Thoracic aorta (tissue), 2 donors: Measurements from ENCODE around the gene DGKD. TPM values are rescaled to one million over a fixed set of nuclear protein-coding genes. Genes with fewer than 3 reads are reported as not detected.

Experiments used
- ATAC-seq: fragments of 150-250 bp; one replicate; pipeline ENCODE4 v1.8.0; 2017; ENCODE audit warnings: low read depth; ENCODE audit not compliant: insufficient number of reproducible peaks, low FRiP score
- DNase-seq: peaks from one replicate; pipeline ENCODE4 v3.0.0-alpha.2; 2020; ENCODE audit warnings: low spot score
- H3K27ac ChIP-seq, 2 donors: fragments of 200-600 bp; sonication (generic); 1 replicate in 1 of 2; 2 replicates in 1 of 2; pipeline ENCODE4 v1.5.1; 2016; ENCODE audit warnings: mild to moderate bottlenecking in 2 of 2, moderate library complexity in 2 of 2
- H3K27me3 ChIP-seq: fragments of 200-600 bp; sonication (generic); replicated peaks from 2 replicates; pipeline ENCODE4 v1.6.0; 2016; ENCODE audit warnings: mild to moderate bottlenecking; ENCODE audit not compliant: insufficient read depth
- H3K36me3 ChIP-seq: fragments of 200-600 bp; sonication (generic); one replicate; pipeline ENCODE4 v1.5.1; 2016
- H3K4me1 ChIP-seq, 2 donors: fragments of 200-600 bp; sonication (generic); 1 replicate in 1 of 2; 2 replicates in 1 of 2; pipeline versions ENCODE4 v1.5.1 to v1.6.0; 2016; ENCODE audit warnings: low read depth in 2 of 2, mild to moderate bottlenecking in 1 of 2; ENCODE audit not compliant: control insufficient read depth in 1 of 2
- H3K4me3 ChIP-seq: fragments of 200-600 bp; sonication (generic); 2 replicates; pipeline ENCODE4 v1.5.1; 2016; ENCODE audit warnings: mild to moderate bottlenecking
- H3K9me3 ChIP-seq: fragments of 200-600 bp; sonication (generic); 2 replicates; pipeline ENCODE4 v1.5.1; 2016
- CTCF ChIP-seq: fragments of 200-600 bp; sonication (generic); IDR thresholded peaks from one replicate; pipeline ENCODE4 v1.5.1; 2019; ENCODE audit warnings: antibody characterized with exemption
- total RNA-seq, 2 donors: library from RNA; depleted of rRNA; stranded (reverse); fragments of >200 nt; gene quantifications; one replicate each; pipeline versions ENCODE4 v1.1.0 to v1.2.3, GENCODE V29; 2016

Gene DGKD
- total RNA-seq, 2 donors from 2014 or later = 47.3 to 47.9 TPM

- Histone ChIP-seq H3K9me3 (no peaks in the 10 kb centered on the region), H3K36me3 (no peaks in the 10 kb centered on the region), H3K4me1 (peaks cover 30 to 59% of the 10 kb centered on the region in 2 donors), H3K27me3 (no peaks in the 10 kb centered on the region), H3K27ac (peak overlapping the region; percentile 86 to 89), H3K4me3 (no peak overlapping the region)
- TF ChIP-seq CTCF = no peak
- ATAC-seq (no peak), DNase-seq (no peak)
Measured at GRCh38 chr2:233489143-233489542, 134.8 kb downstream of the DGKD start.

GRCh38 chr2:233489666-233490065 lies 135.4 kb downstream of the DGKD start:
- no peak for ATAC-seq
- TF ChIP-seq CTCF = no peak
- Histone ChIP-seq H3K4me1 (peaks cover 30 to 55% of the 10 kb centered on the region in 2 donors), H3K27ac (peak overlapping the region; percentile 86 to 89), H3K27me3 (no peaks in the 10 kb centered on the region), H3K4me3 (no peak overlapping the region), H3K9me3 (no peaks in the 10 kb centered on the region), H3K36me3 (no peaks in the 10 kb centered on the region)
- DNase-seq = no peak

GRCh38 chr2:233490831-233491230 lies 136.5 kb downstream of the DGKD start:
- Histone ChIP-seq H3K27ac (no peak overlapping the region), H3K4me1 (peaks cover 30 to 45% of the 10 kb centered on the region in 2 donors), H3K27me3 (no peaks in the 10 kb centered on the region), H3K9me3 (no peaks in the 10 kb centered on the region), H3K4me3 (no peak overlapping the region), H3K36me3 (no peaks in the 10 kb centered on the region)
- no peak for TF ChIP-seq CTCF
- ATAC-seq = no peak
- DNase-seq = no peak

GRCh38 chr2:233491326-233491725 lies 137.0 kb downstream of the DGKD start:
- Histone ChIP-seq H3K27ac (no peak overlapping the region), H3K4me1 (peaks cover 25 to 40% of the 10 kb centered on the region in 2 donors), H3K4me3 (no peak overlapping the region), H3K36me3 (peaks cover 3% of the 10 kb centered on the region), H3K9me3 (no peaks in the 10 kb centered on the region), H3K27me3 (no peaks in the 10 kb centered on the region)
- ATAC-seq = no peak
- no peak for DNase-seq
- no peak for TF ChIP-seq CTCF

- Histone ChIP-seq H3K36me3 (peaks cover 3% of the 10 kb centered on the region), H3K27me3 (no peaks in the 10 kb centered on the region), H3K4me3 (no peak overlapping the region), H3K9me3 (no peaks in the 10 kb centered on the region), H3K4me1 (peaks cover 19 to 33% of the 10 kb centered on the region in 2 donors), H3K27ac (no peak overlapping the region)
- ATAC-seq (no peak), DNase-seq (no peak)
- no peak for TF ChIP-seq CTCF
Measured at GRCh38 chr2:233492078-233492477, 137.8 kb downstream of the DGKD start.
